B cell (primary cell): ENCODE measurements around the gene EPG5.

Experiments
- EZH2 ChIP-seq: IDR thresholded peaks from 2 replicates; pipeline ENCODE4 v1.6.1; 2012; ENCODE audit warnings: borderline replicate concordance, low read depth, mild to moderate bottlenecking, moderate library complexity, low read length; ENCODE audit not compliant: insufficient read depth, poor library complexity, severe bottlenecking
- TF ChIP-seq, protein P1 (sequence below): fragments of 200-600 bp; IDR thresholded peaks from one replicate; pipeline ENCODE4 v1.8.0; 2022; ENCODE audit warnings: antibody characterized with exemption, mild to moderate bottlenecking

DNA sequence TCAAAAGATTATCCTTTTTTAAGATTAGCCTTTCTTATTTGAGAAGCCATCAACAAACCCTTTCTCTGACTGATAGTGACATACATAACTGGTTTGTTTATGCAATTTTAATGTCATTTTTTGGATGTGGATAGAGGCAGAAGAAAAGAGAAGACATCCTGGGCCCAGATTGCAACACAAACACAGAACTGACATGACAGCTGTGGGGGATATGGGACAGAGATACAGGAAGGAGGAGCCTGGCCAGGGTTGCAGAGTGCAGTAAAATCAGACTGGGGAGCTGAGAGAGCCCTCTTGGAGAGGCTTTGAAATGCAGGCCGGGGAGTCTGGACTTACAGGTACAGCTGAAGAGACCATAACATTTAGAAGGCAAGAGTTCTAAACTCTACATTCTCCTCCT, 76.5 kb downstream of the EPG5 start:
- TF ChIP-seq, protein P1, sequence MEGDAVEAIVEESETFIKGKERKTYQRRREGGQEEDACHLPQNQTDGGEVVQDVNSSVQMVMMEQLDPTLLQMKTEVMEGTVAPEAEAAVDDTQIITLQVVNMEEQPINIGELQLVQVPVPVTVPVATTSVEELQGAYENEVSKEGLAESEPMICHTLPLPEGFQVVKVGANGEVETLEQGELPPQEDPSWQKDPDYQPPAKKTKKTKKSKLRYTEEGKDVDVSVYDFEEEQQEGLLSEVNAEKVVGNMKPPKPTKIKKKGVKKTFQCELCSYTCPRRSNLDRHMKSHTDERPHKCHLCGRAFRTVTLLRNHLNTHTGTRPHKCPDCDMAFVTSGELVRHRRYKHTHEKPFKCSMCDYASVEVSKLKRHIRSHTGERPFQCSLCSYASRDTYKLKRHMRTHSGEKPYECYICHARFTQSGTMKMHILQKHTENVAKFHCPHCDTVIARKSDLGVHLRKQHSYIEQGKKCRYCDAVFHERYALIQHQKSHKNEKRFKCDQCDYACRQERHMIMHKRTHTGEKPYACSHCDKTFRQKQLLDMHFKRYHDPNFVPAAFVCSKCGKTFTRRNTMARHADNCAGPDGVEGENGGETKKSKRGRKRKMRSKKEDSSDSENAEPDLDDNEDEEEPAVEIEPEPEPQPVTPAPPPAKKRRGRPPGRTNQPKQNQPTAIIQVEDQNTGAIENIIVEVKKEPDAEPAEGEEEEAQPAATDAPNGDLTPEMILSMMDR: no peak
- no peak for TF ChIP-seq EZH2
